Occipital lobe (tissue), 2 donors: Measurements from ENCODE around the gene ZNF282. TPM values are rescaled to one million over a fixed set of nuclear protein-coding genes. Genes with fewer than 3 reads are reported as not detected.
"Not testable (repeated sequence)": the region's sequence is repeated elsewhere in the genome, so short reads cannot be mapped to it uniquely, and the experiment has no call there.

ENCODE experiments used
- DNase-seq: peaks from one replicate; lab custom pipeline; 2025; lab: John Stamatoyannopoulos, UW
- total RNA-seq: library from RNA; depleted of rRNA; stranded (reverse); fragments of >200 nt; gene quantifications from one replicate; pipeline ENCODE4 v1.2.3, GENCODE V29; 2014

The ZNF282 gene
- total RNA-seq, 1 donor from 2014 or later: 25.7 TPM

- DNase-seq: no peak
These were observed 29.0 kb downstream of the ZNF282 start for GRCh38 chr7:149224352-149224751.

GRCh38 chr7:149225106-149225505 is 29.8 kb downstream of the ZNF282 start:
- DNase-seq: no peak

- DNase-seq: no peak
These were observed 30.3 kb downstream of the ZNF282 start for GRCh38 chr7:149225656-149226055.

GRCh38 chr7:149226366-149226765 is 31.0 kb downstream of the ZNF282 start:
- not testable (repeated sequence) for DNase-seq

GRCh38 chr7:149226840-149227494 is 31.6 kb downstream of the ZNF282 start:
- DNase-seq: no peak

GRCh38 chr7:149228831-149229471 is 33.6 kb downstream of the ZNF282 start:
- DNase-seq: no peak

- no peak for DNase-seq
These were observed 34.2 kb downstream of the ZNF282 start for GRCh38 chr7:149229526-149229925.

GRCh38 chr7:149232362-149232761 is 37.0 kb downstream of the ZNF282 start:
- no peak for DNase-seq

GRCh38 chr7:149233655-149234204 is 38.4 kb downstream of the ZNF282 start:
- not testable (repeated sequence) for DNase-seq

GRCh38 chr7:149237502-149237901 is 42.2 kb downstream of the ZNF282 start:
- DNase-seq: no peak

GRCh38 chr7:149238051-149238450 is 42.7 kb downstream of the ZNF282 start:
- DNase-seq: no peak

GRCh38 chr7:149239345-149240143 is 44.2 kb downstream of the ZNF282 start, which contains the start of gene ZNF212:
ZNF212 (plus strand) TSS chr7:149239651; CDS start chr7:149239779, 128 bp downstream.
- DNase-seq: peak; percentile 84

GRCh38 chr7:149240637-149241036 is 45.3 kb downstream of the ZNF282 start:
- no peak for DNase-seq

- DNase-seq: no peak
These were observed 46.4 kb downstream of the ZNF282 start for GRCh38 chr7:149241696-149242095.

GRCh38 chr7:149245244-149245643 is 49.9 kb downstream of the ZNF282 start:
- no peak for DNase-seq

- no peak for DNase-seq
These were observed 50.4 kb downstream of the ZNF282 start for GRCh38 chr7:149245744-149246143.

GRCh38 chr7:149248777-149249176 is 53.4 kb downstream of the ZNF282 start:
- no peak for DNase-seq

GRCh38 chr7:149250151-149250550 is 54.8 kb downstream of the ZNF282 start:
- DNase-seq: not testable (repeated sequence)

- not testable (repeated sequence) for DNase-seq
These were observed 56.2 kb downstream of the ZNF282 start for GRCh38 chr7:149251518-149251917.

GRCh38 chr7:149252378-149252777 is 57.0 kb downstream of the ZNF282 start:
- DNase-seq: no peak

GRCh38 chr7:149253665-149254064 is 58.3 kb downstream of the ZNF282 start:
- DNase-seq: no peak
